H1 (cell line): ENCODE data around the gene HHAT. TPM values are rescaled to one million over a fixed set of nuclear protein-coding genes. Genes with fewer than 3 reads are reported as not detected.

Experiments used
- ATF2 ChIP-seq: IDR thresholded peaks from 2 replicates; pipeline ENCODE4 v1.6.1; 2012; ENCODE audit warnings: low read length, inconsistent platforms
- CTCF ChIP-seq, 3 experiments: IDR thresholded peaks; 1 replicate in 2 of 3; 2 replicates in 1 of 3; pipeline versions ENCODE4 v1.5.1 to v1.6.1; 2011; ENCODE audit warnings: low read length in 3 of 3, mild to moderate bottlenecking in 3 of 3, inconsistent platforms in 2 of 3, low read depth in 1 of 3, moderate library complexity in 1 of 3; ENCODE audit not compliant: insufficient read depth in 1 of 3; ENCODE audit errors: control extremely low read depth in 1 of 3
- EP300 ChIP-seq, 2 experiments: IDR thresholded peaks; 1 replicate in 1 of 2; 2 replicates in 1 of 2; pipeline ENCODE4 v1.6.1; 2011 to 2012; ENCODE audit warnings: low read depth in 2 of 2, low read length in 2 of 2, mild to moderate bottlenecking in 2 of 2, borderline replicate concordance in 1 of 2, inconsistent platforms in 1 of 2, moderate library complexity in 1 of 2
- FOSL1 ChIP-seq: IDR thresholded peaks from 2 replicates; pipeline ENCODE4 v1.6.1; 2011; ENCODE audit warnings: mild to moderate bottlenecking, low read depth, low read length, moderate library complexity; ENCODE audit not compliant: insufficient read depth
- PHF8 ChIP-seq: fragments of 200-600 bp; sonication (generic); conservative IDR thresholded peaks from 2 replicates; pipeline ENCODE4 v1.7.1; 2012; ENCODE audit warnings: low read depth, mild to moderate bottlenecking, inconsistent platforms, low read length, moderate library complexity
- POU5F1 ChIP-seq: IDR thresholded peaks from 2 replicates; pipeline ENCODE4 v1.6.1; 2011; ENCODE audit warnings: low read depth, mild to moderate bottlenecking, low read length, moderate library complexity
- polyA plus RNA-seq, 7 experiments: library from polyadenylated mRNA; depleted of rRNA in 3 of 7; stranded (reverse) in 5 of 7; unstranded in 2 of 7; fragments of >200 nt in 5 of 7; fragments of 200-250 nt in 2 of 7; gene quantifications; 1 replicate in 5 of 7; 2 replicates in 1 of 7; 4 replicates in 1 of 7; pipeline versions ENCODE4 v1.2.1 to v1.2.3, GENCODE V29; 2011 to 2013; ENCODE audit warnings: missing spikeins in 2 of 7, mixed read lengths in 2 of 7
- total RNA-seq: library from RNA; stranded (reverse); fragmentation: NEBNext Ultra II Directional; extraction: Animal tissue kit (Norgen Biotek cat#: 25700); gene quantifications from 2 replicates; pipeline ENCODE4 v1.2.1, GENCODE V29; 2021

The HHAT gene
- total and polyA plus RNA-seq, 2 of the 8 experiments (the other 6 are each of a cell fraction or from before 2014, with no cell fraction given), result 0.15 to 0.51 TPM

- TF ChIP-seq PHF8, result no peak
- TF ChIP-seq FOSL1, result no peak
- TF ChIP-seq POU5F1, result no peak
- no peak for TF ChIP-seq EP300 (IDR thresholded peaks at IDR 0.05; ENCODE audit: borderline replicate concordance in 1 of 2, low read depth in 2 of 2, low read length in 2 of 2)
- no peak for TF ChIP-seq CTCF (IDR thresholded peaks at IDR 0.05; ENCODE audit: control extremely low read depth in 1 of 3, insufficient read depth in 1 of 3, low read depth in 1 of 3, low read length in 3 of 3)
- TF ChIP-seq ATF2, result no peak
- TF ChIP-seq, all 59 proteins: peak for 0
Measured at GRCh38 chr1:210381934-210382333, 53.2 kb downstream of the HHAT start (continued).
